ENCODE results near the gene ERMARD.

ERMARD gene

DNA sequence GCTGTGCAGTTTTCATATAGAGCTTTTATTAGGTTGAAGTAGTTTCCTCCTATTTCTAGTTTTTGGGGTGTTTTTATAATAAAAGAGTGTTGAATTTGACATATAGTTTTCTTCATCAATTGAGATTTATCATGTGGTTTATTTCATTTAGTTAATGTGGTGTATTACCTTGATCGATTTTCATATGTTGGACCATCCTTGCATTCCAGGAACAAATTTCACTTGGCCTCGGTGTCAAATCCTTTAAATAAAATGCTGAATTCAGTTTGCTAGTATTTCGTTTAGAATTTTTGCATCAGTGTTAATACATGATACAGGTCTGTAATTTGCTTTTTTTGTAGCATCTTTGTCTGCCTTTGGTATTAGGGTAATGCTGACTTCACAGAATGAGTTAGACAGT is 6.0 kb upstream of the ERMARD start:
- TF ChIP-seq TCF12 (IDR thresholded peaks at IDR 0.05; ENCODE audit: low read depth), result no peak
- TF ChIP-seq EGR1 (IDR thresholded peaks at IDR 0.05), result no peak

DNA sequence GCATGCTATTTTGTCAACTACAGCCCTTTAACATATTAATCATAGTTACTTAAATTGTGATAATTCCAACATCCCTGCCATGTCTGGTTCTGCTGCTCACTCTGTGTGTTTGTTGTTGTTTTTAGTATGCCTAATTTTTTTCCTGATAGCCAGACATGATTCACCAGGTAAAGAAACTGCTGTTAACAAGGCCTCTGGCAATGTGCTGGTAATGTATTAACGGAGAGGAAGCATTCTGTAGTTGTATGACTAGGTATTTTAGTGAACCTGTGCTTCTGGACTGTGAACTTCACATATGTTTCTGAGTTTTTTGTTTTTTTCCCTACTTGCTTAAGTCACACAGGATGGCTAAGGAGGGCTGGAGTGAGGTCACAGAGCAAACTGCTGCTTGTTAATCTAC is 4.9 kb upstream of the ERMARD start:
- TF ChIP-seq, protein P1, sequence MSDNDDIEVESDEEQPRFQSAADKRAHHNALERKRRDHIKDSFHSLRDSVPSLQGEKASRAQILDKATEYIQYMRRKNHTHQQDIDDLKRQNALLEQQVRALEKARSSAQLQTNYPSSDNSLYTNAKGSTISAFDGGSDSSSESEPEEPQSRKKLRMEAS (IDR thresholded peaks at IDR 0.05), result no peak
- TF ChIP-seq TEAD4 (IDR thresholded peaks at IDR 0.05), result no peak
- TF ChIP-seq CREB1 (IDR thresholded peaks at IDR 0.05; ENCODE audit: low read depth), result no peak
- no peak for TF ChIP-seq YY1 (IDR thresholded peaks at IDR 0.05; ENCODE audit: low read depth)
- TF ChIP-seq NFIC (IDR thresholded peaks at IDR 0.05), result no peak
- TF ChIP-seq RAD21 (IDR thresholded peaks at IDR 0.05; ENCODE audit: low read depth), result no peak
- TF ChIP-seq, protein P2, sequence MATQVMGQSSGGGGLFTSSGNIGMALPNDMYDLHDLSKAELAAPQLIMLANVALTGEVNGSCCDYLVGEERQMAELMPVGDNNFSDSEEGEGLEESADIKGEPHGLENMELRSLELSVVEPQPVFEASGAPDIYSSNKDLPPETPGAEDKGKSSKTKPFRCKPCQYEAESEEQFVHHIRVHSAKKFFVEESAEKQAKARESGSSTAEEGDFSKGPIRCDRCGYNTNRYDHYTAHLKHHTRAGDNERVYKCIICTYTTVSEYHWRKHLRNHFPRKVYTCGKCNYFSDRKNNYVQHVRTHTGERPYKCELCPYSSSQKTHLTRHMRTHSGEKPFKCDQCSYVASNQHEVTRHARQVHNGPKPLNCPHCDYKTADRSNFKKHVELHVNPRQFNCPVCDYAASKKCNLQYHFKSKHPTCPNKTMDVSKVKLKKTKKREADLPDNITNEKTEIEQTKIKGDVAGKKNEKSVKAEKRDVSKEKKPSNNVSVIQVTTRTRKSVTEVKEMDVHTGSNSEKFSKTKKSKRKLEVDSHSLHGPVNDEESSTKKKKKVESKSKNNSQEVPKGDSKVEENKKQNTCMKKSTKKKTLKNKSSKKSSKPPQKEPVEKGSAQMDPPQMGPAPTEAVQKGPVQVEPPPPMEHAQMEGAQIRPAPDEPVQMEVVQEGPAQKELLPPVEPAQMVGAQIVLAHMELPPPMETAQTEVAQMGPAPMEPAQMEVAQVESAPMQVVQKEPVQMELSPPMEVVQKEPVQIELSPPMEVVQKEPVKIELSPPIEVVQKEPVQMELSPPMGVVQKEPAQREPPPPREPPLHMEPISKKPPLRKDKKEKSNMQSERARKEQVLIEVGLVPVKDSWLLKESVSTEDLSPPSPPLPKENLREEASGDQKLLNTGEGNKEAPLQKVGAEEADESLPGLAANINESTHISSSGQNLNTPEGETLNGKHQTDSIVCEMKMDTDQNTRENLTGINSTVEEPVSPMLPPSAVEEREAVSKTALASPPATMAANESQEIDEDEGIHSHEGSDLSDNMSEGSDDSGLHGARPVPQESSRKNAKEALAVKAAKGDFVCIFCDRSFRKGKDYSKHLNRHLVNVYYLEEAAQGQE (IDR thresholded peaks at IDR 0.05; ENCODE audit: low read depth), result no peak
- TF ChIP-seq EGR1 (IDR thresholded peaks at IDR 0.05), result no peak

DNA sequence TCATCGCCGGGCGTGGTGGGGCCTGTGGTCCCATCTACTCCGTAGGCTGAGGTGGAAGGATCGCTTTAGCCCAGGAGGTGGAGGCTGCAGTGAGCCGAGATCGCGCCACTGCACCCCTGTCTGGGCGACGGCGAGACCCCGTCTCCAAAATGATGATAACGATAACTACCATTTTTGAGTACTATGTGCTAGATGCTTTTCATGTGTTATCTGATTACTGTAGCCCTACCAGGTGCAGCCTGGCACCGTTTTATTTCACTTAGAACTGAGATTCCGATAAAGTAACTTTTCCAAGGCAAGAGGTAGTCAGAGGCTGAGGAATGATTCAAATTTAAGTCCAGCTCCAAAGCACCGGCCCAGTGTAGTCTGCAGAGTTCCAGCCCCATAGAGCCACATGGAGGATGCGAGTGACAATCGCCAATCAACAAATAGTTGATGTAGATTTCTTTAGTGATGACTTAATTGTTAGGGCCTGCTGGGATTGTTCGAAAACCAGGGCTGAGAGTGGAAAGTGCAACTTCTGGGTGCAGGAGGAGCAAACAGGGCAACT is 727 bp downstream of the ERMARD start:
- TF ChIP-seq CEBPB (IDR thresholded peaks at IDR 0.05) (no peak), TCF12 (IDR thresholded peaks at IDR 0.05; ENCODE audit: low read depth) (no peak), ZBTB7A (IDR thresholded peaks at IDR 0.05; ENCODE audit: low read depth) (no peak), TAF1 (IDR thresholded peaks at IDR 0.05; ENCODE audit: low read depth) (no peak), EGR1 (IDR thresholded peaks at IDR 0.05) (no peak), NFIC (IDR thresholded peaks at IDR 0.05) (no peak), YY1 (IDR thresholded peaks at IDR 0.05; ENCODE audit: low read depth) (no peak), EP300 (IDR thresholded peaks at IDR 0.05; ENCODE audit: borderline replicate concordance) (no peak), FOXM1 (IDR thresholded peaks at IDR 0.05; ENCODE audit: borderline replicate concordance, low read depth) (no peak), TEAD4 (IDR thresholded peaks at IDR 0.05) (no peak), RAD21 (IDR thresholded peaks at IDR 0.05; ENCODE audit: low read depth) (no peak), CREB1 (IDR thresholded peaks at IDR 0.05; ENCODE audit: low read depth) (no peak)
- TF ChIP-seq, protein P3, sequence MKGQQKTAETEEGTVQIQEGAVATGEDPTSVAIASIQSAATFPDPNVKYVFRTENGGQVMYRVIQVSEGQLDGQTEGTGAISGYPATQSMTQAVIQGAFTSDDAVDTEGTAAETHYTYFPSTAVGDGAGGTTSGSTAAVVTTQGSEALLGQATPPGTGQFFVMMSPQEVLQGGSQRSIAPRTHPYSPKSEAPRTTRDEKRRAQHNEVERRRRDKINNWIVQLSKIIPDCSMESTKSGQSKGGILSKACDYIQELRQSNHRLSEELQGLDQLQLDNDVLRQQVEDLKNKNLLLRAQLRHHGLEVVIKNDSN (IDR thresholded peaks at IDR 0.05), result no peak
- TF ChIP-seq, protein P2 (IDR thresholded peaks at IDR 0.05; ENCODE audit: low read depth), result no peak
- TF ChIP-seq, protein P1 (IDR thresholded peaks at IDR 0.05), result no peak

DNA sequence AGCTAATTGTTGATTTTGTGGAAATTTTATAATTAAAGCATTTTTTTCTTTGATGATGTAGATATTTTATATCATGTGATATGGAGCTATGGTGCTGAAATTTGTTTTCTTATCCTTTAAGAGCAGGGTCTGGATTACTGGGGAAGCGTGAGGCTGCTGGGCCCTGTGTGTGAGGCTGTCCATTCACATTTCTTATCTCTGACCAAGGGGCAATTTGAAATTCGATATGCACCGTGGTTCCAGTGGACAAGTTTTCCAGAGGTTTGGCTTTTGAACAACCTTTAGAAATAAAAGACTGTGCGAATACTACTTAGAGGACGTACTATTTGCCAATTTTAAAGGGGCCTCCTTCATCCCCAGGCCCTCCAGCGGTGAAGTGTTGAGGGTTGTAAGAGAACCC is 3.7 kb downstream of the ERMARD start:
- TF ChIP-seq EGR1 (IDR thresholded peaks at IDR 0.05) (no peak), RAD21 (IDR thresholded peaks at IDR 0.05; ENCODE audit: low read depth) (no peak), TAF1 (IDR thresholded peaks at IDR 0.05; ENCODE audit: low read depth) (no peak), FOXM1 (IDR thresholded peaks at IDR 0.05; ENCODE audit: borderline replicate concordance, low read depth) (no peak), TEAD4 (IDR thresholded peaks at IDR 0.05) (no peak), TCF12 (IDR thresholded peaks at IDR 0.05; ENCODE audit: low read depth) (no peak), YY1 (IDR thresholded peaks at IDR 0.05; ENCODE audit: low read depth) (no peak), ZBTB7A (IDR thresholded peaks at IDR 0.05; ENCODE audit: low read depth) (no peak), CEBPB (IDR thresholded peaks at IDR 0.05) (no peak), EP300 (IDR thresholded peaks at IDR 0.05; ENCODE audit: borderline replicate concordance) (no peak), CREB1 (IDR thresholded peaks at IDR 0.05; ENCODE audit: low read depth) (no peak), NFIC (IDR thresholded peaks at IDR 0.05) (no peak)
- TF ChIP-seq, protein P3 (IDR thresholded peaks at IDR 0.05), result no peak
- TF ChIP-seq, protein P1 (IDR thresholded peaks at IDR 0.05), result no peak
- TF ChIP-seq, protein P2 (IDR thresholded peaks at IDR 0.05; ENCODE audit: low read depth), result no peak

Measured in Ishikawa (cell line).